GM13977 (cell line): ENCODE results near the gene ARHGEF28.

Experiments used
- DNase-seq: peaks from one replicate; pipeline ENCODE4 v3.0.0; 2012; ENCODE audit warnings: low spot score
- in situ Hi-C: fragments of 300-500 bp; cut with MboI; formaldehyde crosslinking; loops from one replicate; pipeline ENCODE4 v1.12.0; 2022; ENCODE audit warnings: low sequenced_read_pairs, low pct_unique_long_range_greater_than_20kb, mixed read lengths, inconsistent platforms; ENCODE audit not compliant: unreplicated experiment
- TF ChIP-seq, protein P1 (sequence below): IDR thresholded peaks from 2 replicates; pipeline ENCODE4 v1.5.1; 2012; ENCODE audit warnings: mild to moderate bottlenecking, control low read depth; ENCODE audit not compliant: insufficient read depth; ENCODE audit errors: extremely low read depth, missing control alignments

The ARHGEF28 gene

GRCh38 chr5:73684691-73685090 lies 58.7 kb downstream of the ARHGEF28 start:
- in situ Hi-C loops, result no loop called here
- DNase-seq, result no peak
- TF ChIP-seq, protein P1, sequence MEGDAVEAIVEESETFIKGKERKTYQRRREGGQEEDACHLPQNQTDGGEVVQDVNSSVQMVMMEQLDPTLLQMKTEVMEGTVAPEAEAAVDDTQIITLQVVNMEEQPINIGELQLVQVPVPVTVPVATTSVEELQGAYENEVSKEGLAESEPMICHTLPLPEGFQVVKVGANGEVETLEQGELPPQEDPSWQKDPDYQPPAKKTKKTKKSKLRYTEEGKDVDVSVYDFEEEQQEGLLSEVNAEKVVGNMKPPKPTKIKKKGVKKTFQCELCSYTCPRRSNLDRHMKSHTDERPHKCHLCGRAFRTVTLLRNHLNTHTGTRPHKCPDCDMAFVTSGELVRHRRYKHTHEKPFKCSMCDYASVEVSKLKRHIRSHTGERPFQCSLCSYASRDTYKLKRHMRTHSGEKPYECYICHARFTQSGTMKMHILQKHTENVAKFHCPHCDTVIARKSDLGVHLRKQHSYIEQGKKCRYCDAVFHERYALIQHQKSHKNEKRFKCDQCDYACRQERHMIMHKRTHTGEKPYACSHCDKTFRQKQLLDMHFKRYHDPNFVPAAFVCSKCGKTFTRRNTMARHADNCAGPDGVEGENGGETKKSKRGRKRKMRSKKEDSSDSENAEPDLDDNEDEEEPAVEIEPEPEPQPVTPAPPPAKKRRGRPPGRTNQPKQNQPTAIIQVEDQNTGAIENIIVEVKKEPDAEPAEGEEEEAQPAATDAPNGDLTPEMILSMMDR, result no peak

GRCh38 chr5:73686912-73687311 lies 60.9 kb downstream of the ARHGEF28 start:
- peak; percentile 20 for DNase-seq
- TF ChIP-seq, protein P1, result no peak
- in situ Hi-C loops, result no loop called here

DNA sequence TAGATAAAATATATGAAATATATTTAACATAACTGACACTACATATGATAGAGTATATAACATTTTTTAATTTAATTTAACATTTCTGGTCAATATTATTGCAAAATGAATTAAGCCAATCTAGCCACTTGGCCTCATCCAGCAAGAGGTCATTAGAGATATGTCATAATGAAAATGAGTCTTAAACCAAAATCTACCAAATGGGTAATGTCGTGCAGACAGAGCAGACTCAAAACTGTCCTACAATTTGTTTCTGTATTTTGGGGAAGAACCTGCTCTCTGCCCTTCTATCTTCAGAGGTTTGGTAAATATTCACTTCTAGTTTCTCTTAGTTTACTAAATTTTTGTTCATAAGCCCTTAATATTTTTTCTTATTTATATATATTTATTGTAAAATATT lies 61.4 kb downstream of the ARHGEF28 start:
- in situ Hi-C loops, result no loop called here
- TF ChIP-seq, protein P1, result no peak
- peak; percentile 35 for DNase-seq

DNA sequence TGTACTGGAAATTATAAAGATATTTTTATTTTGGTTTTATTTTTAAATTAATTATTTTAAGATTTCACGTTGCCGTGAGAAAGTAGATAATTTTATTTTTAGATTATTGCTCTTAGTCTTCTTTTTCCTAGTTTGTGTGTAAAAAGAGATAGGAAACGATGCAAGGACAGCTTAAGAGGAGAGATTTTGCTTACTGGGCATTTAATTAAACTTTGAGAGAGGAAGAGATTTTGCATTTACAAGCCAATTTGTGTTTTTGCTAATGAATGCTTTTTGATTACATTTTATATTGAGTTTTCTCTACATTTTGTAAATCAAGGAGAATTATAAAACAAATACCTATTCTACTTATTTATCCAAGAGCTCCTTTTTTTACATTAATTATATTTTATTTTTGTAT lies 64.0 kb downstream of the ARHGEF28 start:
- DNase-seq, result no peak
- TF ChIP-seq, protein P1, result no peak
- in situ Hi-C loops, result no loop called here

- in situ Hi-C loops, result no loop called here
- no peak for DNase-seq
- TF ChIP-seq, protein P1, result no peak
Observed at GRCh38 chr5:73691302-73692080, 65.5 kb downstream of the ARHGEF28 start.

GRCh38 chr5:73692166-73692640 lies 66.2 kb downstream of the ARHGEF28 start:
- TF ChIP-seq, protein P1, result no peak
- in situ Hi-C loops, result no loop called here
- DNase-seq, result no peak
